ENCODE data around the gene AHCYL2.
"Not testable (repeated sequence)": the region's sequence is repeated elsewhere in the genome, so short reads cannot be mapped to it uniquely, and the experiment has no call there.

Gene AHCYL2

DNA sequence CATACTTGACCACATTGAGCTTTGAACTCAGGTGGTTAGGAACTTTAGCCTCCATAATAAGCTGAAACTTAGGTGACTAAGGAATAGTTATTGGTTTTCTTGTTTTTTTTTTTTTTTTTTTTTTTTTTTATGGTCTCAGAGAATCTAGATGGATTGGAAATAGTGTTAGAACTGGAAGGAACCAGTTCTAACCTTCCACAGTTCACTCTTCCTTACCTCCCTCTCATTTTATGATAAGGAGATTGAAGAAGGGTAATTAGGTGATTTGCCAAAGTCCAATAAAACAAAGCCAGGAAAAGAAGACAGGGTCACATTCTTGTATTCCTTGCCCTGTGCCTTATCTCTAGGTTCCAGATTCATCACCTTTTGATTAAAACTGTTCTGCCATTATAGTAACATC, 137.7 kb downstream of the AHCYL2 start:
- no peak overlapping the region for H3K4me3 ChIP-seq (ENCODE audit: low read depth, low read length)
- TF ChIP-seq, protein P1, sequence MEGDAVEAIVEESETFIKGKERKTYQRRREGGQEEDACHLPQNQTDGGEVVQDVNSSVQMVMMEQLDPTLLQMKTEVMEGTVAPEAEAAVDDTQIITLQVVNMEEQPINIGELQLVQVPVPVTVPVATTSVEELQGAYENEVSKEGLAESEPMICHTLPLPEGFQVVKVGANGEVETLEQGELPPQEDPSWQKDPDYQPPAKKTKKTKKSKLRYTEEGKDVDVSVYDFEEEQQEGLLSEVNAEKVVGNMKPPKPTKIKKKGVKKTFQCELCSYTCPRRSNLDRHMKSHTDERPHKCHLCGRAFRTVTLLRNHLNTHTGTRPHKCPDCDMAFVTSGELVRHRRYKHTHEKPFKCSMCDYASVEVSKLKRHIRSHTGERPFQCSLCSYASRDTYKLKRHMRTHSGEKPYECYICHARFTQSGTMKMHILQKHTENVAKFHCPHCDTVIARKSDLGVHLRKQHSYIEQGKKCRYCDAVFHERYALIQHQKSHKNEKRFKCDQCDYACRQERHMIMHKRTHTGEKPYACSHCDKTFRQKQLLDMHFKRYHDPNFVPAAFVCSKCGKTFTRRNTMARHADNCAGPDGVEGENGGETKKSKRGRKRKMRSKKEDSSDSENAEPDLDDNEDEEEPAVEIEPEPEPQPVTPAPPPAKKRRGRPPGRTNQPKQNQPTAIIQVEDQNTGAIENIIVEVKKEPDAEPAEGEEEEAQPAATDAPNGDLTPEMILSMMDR (IDR thresholded peaks at IDR 0.05; ENCODE audit: insufficient read depth, low read depth, low read length, missing control alignments), result no peak
- no peak for DNase-seq (ENCODE audit: low read depth)

DNA sequence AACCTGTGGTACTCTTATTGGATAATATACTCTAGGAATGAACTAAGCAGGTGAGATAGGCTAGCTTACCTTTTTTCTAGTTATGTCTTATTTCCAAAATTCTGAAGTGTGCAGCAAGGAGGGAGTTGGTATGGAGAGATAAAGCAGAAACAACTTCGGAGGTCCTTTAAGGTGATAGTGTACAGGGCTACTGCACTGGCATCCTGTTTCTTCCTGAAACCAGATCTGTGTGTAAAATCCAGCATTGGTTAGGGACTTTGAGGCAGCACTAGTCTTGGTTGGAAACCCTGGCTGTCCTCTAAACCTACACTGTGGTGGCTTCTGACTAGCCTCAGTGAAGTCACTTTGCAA, 142.5 kb downstream of the AHCYL2 start:
- no peak overlapping the region for H3K4me3 ChIP-seq (ENCODE audit: low read depth, low read length)
- TF ChIP-seq, protein P1 (IDR thresholded peaks at IDR 0.05; ENCODE audit: insufficient read depth, low read depth, low read length, missing control alignments), result no peak
- DNase-seq (ENCODE audit: low read depth), result no peak

DNA sequence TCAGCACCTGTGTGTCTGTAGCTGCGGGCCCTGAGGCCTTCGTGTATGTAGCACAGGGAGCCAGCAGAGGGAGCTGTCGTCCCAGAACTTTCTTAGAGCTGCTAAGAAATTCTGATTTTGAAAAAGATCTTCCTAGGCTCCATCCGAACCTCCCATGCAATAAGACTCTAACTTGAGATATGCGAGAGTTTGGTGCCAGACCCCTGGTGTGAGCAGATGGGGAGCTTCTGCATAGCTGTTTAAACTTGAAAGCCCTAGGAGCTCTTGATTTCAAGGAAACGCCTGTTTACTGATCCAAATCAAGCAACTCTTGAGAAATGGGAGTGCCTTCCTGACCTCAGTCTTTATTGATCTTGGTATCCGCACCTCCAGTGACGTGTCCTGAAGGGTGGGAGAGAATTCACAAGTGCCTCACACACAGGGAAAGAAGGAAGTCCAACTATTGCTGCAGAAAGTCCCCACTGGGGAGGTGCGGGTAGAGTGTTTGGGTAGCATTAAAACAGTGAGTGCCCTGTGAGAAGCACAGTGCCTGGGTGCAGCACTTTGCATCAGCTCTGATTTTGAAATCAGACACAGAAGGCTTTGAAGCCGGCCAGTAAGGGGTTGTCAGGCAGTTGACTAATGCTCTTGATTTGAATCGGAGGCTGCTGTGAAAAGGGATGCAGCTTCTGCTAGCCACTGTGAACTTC, 143.0 kb downstream of the AHCYL2 start:
- DNase-seq (ENCODE audit: low read depth), result peak; percentile 90

DNA sequence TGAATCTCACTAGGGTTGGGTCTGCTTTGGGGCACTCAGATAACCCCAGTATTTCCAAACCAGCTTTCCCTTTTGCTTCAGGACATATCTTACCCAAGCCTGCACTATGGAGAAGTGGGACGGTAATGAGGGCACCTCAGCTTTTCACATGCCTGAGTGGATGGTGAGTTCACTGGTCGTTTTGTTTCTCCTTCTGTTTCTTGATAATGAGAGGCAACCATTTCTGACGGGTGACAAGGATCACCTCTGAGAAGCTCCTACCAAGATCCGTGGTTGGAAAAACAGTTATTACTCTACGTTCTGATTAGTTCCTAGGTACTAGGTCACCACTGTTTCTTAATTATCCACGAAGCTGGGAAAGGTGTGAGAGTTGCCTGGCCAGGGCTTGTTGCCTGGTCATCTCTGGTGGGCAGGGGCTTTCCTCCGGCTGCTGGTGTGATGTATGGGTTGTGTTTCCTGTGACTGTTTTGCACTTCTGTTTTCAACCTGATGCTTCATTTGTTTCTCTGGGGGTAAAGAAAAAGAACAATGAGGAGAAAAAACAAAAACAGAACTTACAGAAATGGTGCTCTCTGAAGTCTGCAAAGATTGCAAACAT, 143.7 kb downstream of the AHCYL2 start:
- TF ChIP-seq, protein P1 (IDR thresholded peaks at IDR 0.05; ENCODE audit: insufficient read depth, low read depth, low read length, missing control alignments), result no peak
- DNase-seq (ENCODE audit: low read depth), result peak; percentile 73
- H3K4me3 ChIP-seq (ENCODE audit: low read depth, low read length), result peak overlapping the region; percentile 53

More for the DNA sequence above, 143.0 kb downstream of the AHCYL2 start:
- TF ChIP-seq, protein P1 (IDR thresholded peaks at IDR 0.05; ENCODE audit: insufficient read depth, low read depth, low read length, missing control alignments), result peak; percentile 88
- peak overlapping the region; percentile 53 for H3K4me3 ChIP-seq (ENCODE audit: low read depth, low read length)

DNA sequence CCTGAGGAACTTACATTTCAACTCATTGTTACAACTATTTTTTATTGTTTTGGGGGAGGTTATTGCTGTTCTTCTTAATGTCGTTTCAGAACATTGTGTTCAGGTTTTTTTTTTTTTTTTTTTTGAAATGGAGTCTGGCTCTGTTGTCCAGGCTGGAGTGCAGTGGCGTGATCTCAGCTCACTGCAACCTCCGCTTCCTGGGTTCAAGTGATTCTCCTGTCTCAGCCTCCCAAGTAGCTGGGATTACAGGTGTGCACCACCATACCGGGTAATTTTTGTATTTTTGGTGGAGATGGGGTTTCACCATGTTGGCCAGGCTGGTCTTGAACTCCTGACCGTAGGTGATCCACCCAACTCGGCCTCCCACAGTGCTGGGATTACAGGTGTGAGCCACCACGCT, 144.6 kb downstream of the AHCYL2 start:
- not testable (repeated sequence) for DNase-seq (ENCODE audit: low read depth); H3K4me3 ChIP-seq (ENCODE audit: low read depth, low read length)

DNA sequence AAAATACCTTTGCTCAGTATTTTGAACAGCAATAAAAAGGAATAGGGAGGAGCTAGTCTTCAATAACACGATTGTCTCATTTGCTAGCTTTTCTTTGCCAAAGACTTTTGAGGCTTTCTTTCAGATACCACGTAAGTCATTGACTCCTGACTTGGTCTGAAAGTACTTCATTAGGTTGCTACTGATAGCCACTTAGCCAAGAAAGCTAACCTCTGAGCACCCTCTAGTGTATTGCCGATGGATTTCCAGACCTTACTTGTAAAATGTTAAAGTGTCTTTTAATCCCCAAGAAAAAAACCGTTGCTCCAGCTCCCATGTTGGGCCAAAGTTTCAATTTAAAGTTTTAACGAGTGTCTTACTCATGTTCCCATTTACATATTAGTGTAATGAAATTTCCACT, 146.0 kb downstream of the AHCYL2 start:
- H3K4me3 ChIP-seq (ENCODE audit: low read depth, low read length), result no peak overlapping the region
- TF ChIP-seq, protein P1 (IDR thresholded peaks at IDR 0.05; ENCODE audit: insufficient read depth, low read depth, low read length, missing control alignments), result peak; percentile 18
- peak; percentile 53 for DNase-seq (ENCODE audit: low read depth)

DNA sequence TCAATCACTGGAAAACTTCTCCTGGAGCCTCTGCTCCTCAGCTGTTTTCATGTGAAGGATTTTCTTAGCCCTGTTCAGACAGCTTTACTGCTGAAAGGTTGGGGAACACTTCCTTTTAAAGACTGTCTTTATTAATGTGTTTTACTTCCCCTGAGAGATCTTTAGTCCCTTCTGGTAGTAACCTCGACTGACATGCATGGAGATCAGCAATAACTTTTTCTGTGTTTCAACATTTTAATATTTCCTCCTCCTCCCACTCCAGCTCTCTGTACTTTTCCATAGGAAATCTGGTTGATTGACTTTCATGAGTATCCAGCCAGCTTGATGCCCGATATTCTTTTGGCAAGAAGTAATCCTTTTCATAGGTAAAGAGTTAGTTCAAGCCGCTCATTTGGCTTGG, 146.7 kb downstream of the AHCYL2 start:
- no peak overlapping the region for H3K4me3 ChIP-seq (ENCODE audit: low read depth, low read length)
- no peak for DNase-seq (ENCODE audit: low read depth)
- TF ChIP-seq, protein P1 (IDR thresholded peaks at IDR 0.05; ENCODE audit: insufficient read depth, low read depth, low read length, missing control alignments), result no peak

Measured in GM12865 (cell line).